K562 (cell line): ENCODE results near the gene PON3. TPM values are rescaled to one million over a fixed set of nuclear protein-coding genes. Genes with fewer than 3 reads are reported as not detected.
A peak's percentile ranks its signal among the peaks of the same experiment; 100 is the strongest.

Experiments
- ATAC-seq: fragments of 200-7000 bp; cut with Tn5 transposase; 3 replicates; pipeline ENCODE4 v1.9.1; 2020; ENCODE audit warnings: moderate library complexity
- BruUV-seq: library from RNA; stranded (reverse); fragments of 400-500 nt; replicated peaks from 2 replicates; lab custom pipeline; 2021; lab: Mats Ljungman, UMichigan
- CTCF ChIA-PET: fragments of 300-600 bp; formaldehyde crosslinking; extraction: SDS; loops from one replicate; lab custom pipeline; 2021; ENCODE audit warnings: low intra/inter-chr PET ratio; lab: Yijun Ruan, JAX
- POLR2A ChIA-PET: fragments of 300-600, 350-650 bp; sonication (Branson Sonifier 250); formaldehyde crosslinking; extraction: SDS; loops from one replicate; lab custom pipeline; 2021; ENCODE audit warnings: antibody characterized with exemption, inconsistent platforms; lab: Yijun Ruan, JAX
- DNase-seq, 4 experiments: peaks; one replicate each; pipeline versions ENCODE4 v3.0.0 to v3.0.0-alpha.2; 2011 to 2018; ENCODE audit warnings: low spot score in 3 of 4, mixed read lengths in 3 of 4; ENCODE audit errors: extremely low read depth in 1 of 4
- FAIRE-seq: peaks from 2 replicates; lab custom pipeline; 2011; peaks lifted over from hg19 to GRCh38; lab: Jason Lieb, UNC
- H2AFZ ChIP-seq: 2 replicates; pipeline ENCODE4 v1.6.0; 2011; ENCODE audit warnings: low read depth, low read length, control low read depth, inconsistent platforms
- H3K27ac ChIP-seq: fragments of 200-600 bp; 3 replicates; pipeline ENCODE4 v1.8.0; 2011; ENCODE audit warnings: low read depth, mild to moderate bottlenecking, control low read depth, inconsistent platforms, low read length, moderate library complexity, mixed read lengths; ENCODE audit errors: extremely low read depth
- H3K27me3 ChIP-seq, 2 experiments: fragments of 300-600 bp in 1 of 2; 2 replicates in 1 of 2; 3 replicates in 1 of 2; pipeline versions ENCODE4 v1.6.0 to v1.8.0; 2011; ENCODE audit warnings: inconsistent platforms in 2 of 2, low read length in 2 of 2, mild to moderate bottlenecking in 1 of 2, mixed read lengths in 1 of 2, moderate library complexity in 1 of 2; ENCODE audit not compliant: control insufficient read depth in 2 of 2, insufficient read depth in 2 of 2
- H3K36me3 ChIP-seq: fragments of 300-600 bp; 3 replicates; pipeline ENCODE4 v1.8.0; 2011; ENCODE audit warnings: mild to moderate bottlenecking, low read length, inconsistent platforms; ENCODE audit not compliant: control insufficient read depth, insufficient read depth
- H3K4me1 ChIP-seq, 2 experiments: fragments of 200-600 bp in 1 of 2; replicated peaks in 1 of 2; 2 replicates in 1 of 2; 3 replicates in 1 of 2; pipeline versions ENCODE4 v1.5.1 to v1.8.0; 2011; ENCODE audit warnings: inconsistent platforms in 2 of 2, low read length in 2 of 2, mild to moderate bottlenecking in 1 of 2, mixed read lengths in 1 of 2, moderate library complexity in 1 of 2; ENCODE audit not compliant: control insufficient read depth in 2 of 2, insufficient read depth in 2 of 2
- H3K4me2 ChIP-seq: 2 replicates; pipeline ENCODE4 v1.6.1; 2011; ENCODE audit warnings: low read length, control low read depth, inconsistent platforms, mixed read lengths; ENCODE audit not compliant: insufficient read depth
- H3K4me3 ChIP-seq: fragments of 200-600 bp; sonication (generic), shearing (Covaris generic); 2 replicates; pipeline ENCODE4 v1.5.1; 2016; ENCODE audit warnings: control low read depth, inconsistent platforms
- H3K79me2 ChIP-seq: fragments of 200-600 bp; 3 replicates; pipeline ENCODE4 v1.8.0; 2011; ENCODE audit warnings: low read length, inconsistent platforms; ENCODE audit not compliant: control insufficient read depth, insufficient read depth
- H3K9ac ChIP-seq, 2 experiments: 2 replicates each; pipeline versions ENCODE4 v1.6.0 to v1.6.1; 2011; ENCODE audit warnings: low read depth in 2 of 2, low read length in 2 of 2, control low read depth in 1 of 2, inconsistent platforms in 1 of 2, mild to moderate bottlenecking in 1 of 2, mixed read lengths in 1 of 2; ENCODE audit not compliant: insufficient read depth in 1 of 2
- H3K9me1 ChIP-seq: one replicate; pipeline ENCODE4 v1.6.0; 2011; ENCODE audit warnings: inconsistent platforms, mild to moderate bottlenecking, low read length, moderate library complexity; ENCODE audit not compliant: control insufficient read depth, insufficient read depth
- H3K9me3 ChIP-seq: replicated peaks from 2 replicates; pipeline ENCODE4 v1.5.1; 2011; ENCODE audit warnings: low read depth, low read length, inconsistent platforms; ENCODE audit not compliant: control insufficient read depth, insufficient read depth
- H4K20me1 ChIP-seq: replicated peaks from 2 replicates; pipeline ENCODE4 v1.6.1; 2011; ENCODE audit warnings: low read length, inconsistent platforms, mixed read lengths; ENCODE audit not compliant: control insufficient read depth, insufficient read depth
- ARHGAP35 ChIP-seq: fragments of 450-650 bp; IDR thresholded peaks from 2 replicates; pipeline ENCODE4 v1.6.1; 2018; ENCODE audit not compliant: partially characterized antibody
- BRCA1 ChIP-seq, 2 experiments: fragments of 450-650 bp in 1 of 2; sonication (generic) in 1 of 2; formaldehyde crosslinking in 1 of 2; IDR thresholded peaks; 2 replicates each; pipeline versions ENCODE4 v1.5.0 to v1.6.1; 2017 to 2020; ENCODE audit warnings: mild to moderate bottlenecking in 1 of 2, missing genetic modification reagents in 1 of 2
- CCAR2 ChIP-seq: fragments of 200-400 bp; formaldehyde crosslinking; IDR thresholded peaks from 2 replicates; pipeline ENCODE4 v1.6.1; 2017; ENCODE audit warnings: mild to moderate bottlenecking, low read depth, low read length
- GABPB2 ChIP-seq: fragments of 250-450 bp; sonication (Bioruptor Pico); conservative IDR thresholded peaks from 2 replicates; pipeline ENCODE4 v1.5.1; 2021; ENCODE audit warnings: mild to moderate bottlenecking
- MTA3 ChIP-seq: fragments of 450-650 bp; formaldehyde crosslinking; IDR thresholded peaks from 2 replicates; pipeline ENCODE4 v1.6.1; 2017; ENCODE audit warnings: mild to moderate bottlenecking, borderline replicate concordance
- PBX2 ChIP-seq, 2 experiments: IDR thresholded peaks in 1 of 2; conservative IDR thresholded peaks in 1 of 2; 2 replicates each; pipeline ENCODE4 v1.6.1; 2016; ENCODE audit warnings: low read depth in 2 of 2, mild to moderate bottlenecking in 1 of 2, missing compliant biosample characterization in 1 of 2, missing genetic modification characterization in 1 of 2, moderate library complexity in 1 of 2
- ZNF75A ChIP-seq: fragments of 450-650 bp; formaldehyde crosslinking; IDR thresholded peaks from 2 replicates; pipeline ENCODE4 v1.4.0; 2020; ENCODE audit warnings: mild to moderate bottlenecking
- ZNF764 ChIP-seq: fragments of 250-450 bp; sonication (Bioruptor Pico); IDR thresholded peaks from 2 replicates; pipeline ENCODE4 v1.4.0; 2020; ENCODE audit warnings: low read depth, mild to moderate bottlenecking, moderate library complexity
- WGBS: fragments of 100-300 bp; shearing (Covaris generic); methylation state at CpG from one replicate; pipeline ENCODE4 v1.1.6; 2016; ENCODE audit warnings: low coverage, mixed read lengths; ENCODE audit not compliant: insufficient coverage; ENCODE audit errors: missing lambda C conversion rate; 5-methylcytosine and 5-hydroxymethylcytosine counted together
- in situ Hi-C: fragments of 300-500 bp; cut with MboI; formaldehyde crosslinking; loops from 4 replicates; pipeline ENCODE4 v1.15.0; 2018; ENCODE audit warnings: inconsistent platforms, mixed read lengths
- intact Hi-C: fragments of 100-400 bp; cut with micrococcal nuclease; formaldehyde crosslinking; loops from 2 replicates; pipeline ENCODE4 v1.14.2; 2022
- polyA plus RNA-seq, 8 experiments: library from polyadenylated mRNA; depleted of rRNA in 4 of 8; stranded (reverse) in 5 of 8; unstranded in 3 of 8; fragments of >200 nt; fragmentation: Nextera tagmentation in 2 of 8; fragmentation: Illumina TruSeq in 1 of 8; extraction: Ambion mirVana in 2 of 8; extraction: Trizol in 1 of 8; gene quantifications; 2 replicates each; pipeline versions ENCODE4 v1.2.1 to v1.2.3, GENCODE V29; 2011 to 2014; ENCODE audit warnings: inconsistent platforms in 1 of 8, missing spikeins in 1 of 8
- total RNA-seq, 7 experiments: library from RNA; depleted of rRNA in 6 of 7; stranded (reverse); fragments of >200 nt in 6 of 7; fragmentation: Illumina TruSeq in 2 of 7; extraction: Trizol in 2 of 7; gene quantifications; 2 replicates each; pipeline versions ENCODE4 v1.2.1 to v1.2.3, GENCODE V29; 2011 to 2021; ENCODE audit warnings: low replicate concordance in 1 of 7
- TF ChIP-seq, protein P1 (sequence below): sonication (generic); formaldehyde crosslinking; IDR thresholded peaks from 2 replicates; pipeline ENCODE4 v1.8.0; 2023; ENCODE audit warnings: mild to moderate bottlenecking, missing genetic modification reagents

PON3 gene
- total and polyA plus RNA-seq, 9 of the 15 experiments (the other 6 are each of a cell fraction or from before 2014, with no cell fraction given): 0.15 to 0.38 (median 0.18) TPM; not detected in 6

GRCh38 chr7:95324431-95324830 lies 71.7 kb downstream of the PON3 start, which contains the start of gene PON1:
Gene PON1 (minus strand): TSS chr7:95324532. CDS start chr7:95324475, 57 bp downstream.
- H3K4me1 ChIP-seq: no peaks in the 10 kb centered on the region; a peak in 1 of 5 replicates
- H3K27ac ChIP-seq: no peak within 1 kb of the TSS
- TF ChIP-seq ZNF764 (CRISPR knock-in tag) (no peak), ARHGAP35 (no peak), BRCA1 (IDR thresholded peaks at IDR 0.05) (no peak), BRCA1 (CRISPR knock-in tag; IDR thresholded peaks at IDR 0.05) (no peak), PBX2 (CRISPR knock-in tag; IDR thresholded peaks at IDR 0.05; ENCODE audit: low read depth) (no peak), PBX2 (tag; conservative IDR thresholded peaks at IDR 0.05; ENCODE audit: low read depth) (no peak), GABPB2 (CRISPR knock-in tag) (no peak), MTA3 (no peak), ZNF75A (CRISPR knock-in tag) (no peak), CCAR2 (no peak)
- TF ChIP-seq, protein P1, sequence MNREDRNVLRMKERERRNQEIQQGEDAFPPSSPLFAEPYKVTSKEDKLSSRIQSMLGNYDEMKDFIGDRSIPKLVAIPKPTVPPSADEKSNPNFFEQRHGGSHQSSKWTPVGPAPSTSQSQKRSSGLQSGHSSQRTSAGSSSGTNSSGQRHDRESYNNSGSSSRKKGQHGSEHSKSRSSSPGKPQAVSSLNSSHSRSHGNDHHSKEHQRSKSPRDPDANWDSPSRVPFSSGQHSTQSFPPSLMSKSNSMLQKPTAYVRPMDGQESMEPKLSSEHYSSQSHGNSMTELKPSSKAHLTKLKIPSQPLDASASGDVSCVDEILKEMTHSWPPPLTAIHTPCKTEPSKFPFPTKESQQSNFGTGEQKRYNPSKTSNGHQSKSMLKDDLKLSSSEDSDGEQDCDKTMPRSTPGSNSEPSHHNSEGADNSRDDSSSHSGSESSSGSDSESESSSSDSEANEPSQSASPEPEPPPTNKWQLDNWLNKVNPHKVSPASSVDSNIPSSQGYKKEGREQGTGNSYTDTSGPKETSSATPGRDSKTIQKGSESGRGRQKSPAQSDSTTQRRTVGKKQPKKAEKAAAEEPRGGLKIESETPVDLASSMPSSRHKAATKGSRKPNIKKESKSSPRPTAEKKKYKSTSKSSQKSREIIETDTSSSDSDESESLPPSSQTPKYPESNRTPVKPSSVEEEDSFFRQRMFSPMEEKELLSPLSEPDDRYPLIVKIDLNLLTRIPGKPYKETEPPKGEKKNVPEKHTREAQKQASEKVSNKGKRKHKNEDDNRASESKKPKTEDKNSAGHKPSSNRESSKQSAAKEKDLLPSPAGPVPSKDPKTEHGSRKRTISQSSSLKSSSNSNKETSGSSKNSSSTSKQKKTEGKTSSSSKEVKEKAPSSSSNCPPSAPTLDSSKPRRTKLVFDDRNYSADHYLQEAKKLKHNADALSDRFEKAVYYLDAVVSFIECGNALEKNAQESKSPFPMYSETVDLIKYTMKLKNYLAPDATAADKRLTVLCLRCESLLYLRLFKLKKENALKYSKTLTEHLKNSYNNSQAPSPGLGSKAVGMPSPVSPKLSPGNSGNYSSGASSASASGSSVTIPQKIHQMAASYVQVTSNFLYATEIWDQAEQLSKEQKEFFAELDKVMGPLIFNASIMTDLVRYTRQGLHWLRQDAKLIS: no peak
- peaks cover 0 to 7% of the 10 kb centered on the region in 2 experiments; a peak in 1 of 5 replicates for H3K27me3 ChIP-seq
- H3K9me3 ChIP-seq: no peaks in the 10 kb centered on the region
- no peaks in the 10 kb centered on the region for H3K36me3 ChIP-seq
- no peaks in the 10 kb centered on the region for H3K79me2 ChIP-seq
- in situ Hi-C loops (no loop called here), intact Hi-C loops (no loop called here)
- no peak within 1 kb of the TSS for H3K9ac ChIP-seq
- ChIA-PET CTCF (no interaction called here), POLR2A (no interaction called here)
- no peak within 1 kb of the TSS for H3K4me2 ChIP-seq
- BruUV-seq: no TSS peak
- no peaks in the 10 kb centered on the region for H4K20me1 ChIP-seq
- WGBS: 0% methylated on average over 16 of the region's 20 CpGs
- no peak within 1 kb of the TSS for H2AFZ ChIP-seq
- FAIRE-seq (no peak), DNase-seq (peak in 3 of 4 experiments; percentile 4 to 30 (median 13)), ATAC-seq (peak; percentile 74)
- no peak within 1 kb of the TSS for H3K4me3 ChIP-seq
- no peaks in the 10 kb centered on the region for H3K9me1 ChIP-seq
